GM19351 (cell line): ENCODE measurements around the gene CPNE8.
A peak's percentile ranks its signal among the peaks of the same experiment; 100 is the strongest.

Experiments used
- ATAC-seq: cut with Tn5 transposase; IDR thresholded peaks from one replicate; pipeline ENCODE4 v1.9.1; 2021; ENCODE audit warnings: mild to moderate bottlenecking, moderate library complexity; ENCODE audit not compliant: unreplicated experiment

The CPNE8 gene

DNA sequence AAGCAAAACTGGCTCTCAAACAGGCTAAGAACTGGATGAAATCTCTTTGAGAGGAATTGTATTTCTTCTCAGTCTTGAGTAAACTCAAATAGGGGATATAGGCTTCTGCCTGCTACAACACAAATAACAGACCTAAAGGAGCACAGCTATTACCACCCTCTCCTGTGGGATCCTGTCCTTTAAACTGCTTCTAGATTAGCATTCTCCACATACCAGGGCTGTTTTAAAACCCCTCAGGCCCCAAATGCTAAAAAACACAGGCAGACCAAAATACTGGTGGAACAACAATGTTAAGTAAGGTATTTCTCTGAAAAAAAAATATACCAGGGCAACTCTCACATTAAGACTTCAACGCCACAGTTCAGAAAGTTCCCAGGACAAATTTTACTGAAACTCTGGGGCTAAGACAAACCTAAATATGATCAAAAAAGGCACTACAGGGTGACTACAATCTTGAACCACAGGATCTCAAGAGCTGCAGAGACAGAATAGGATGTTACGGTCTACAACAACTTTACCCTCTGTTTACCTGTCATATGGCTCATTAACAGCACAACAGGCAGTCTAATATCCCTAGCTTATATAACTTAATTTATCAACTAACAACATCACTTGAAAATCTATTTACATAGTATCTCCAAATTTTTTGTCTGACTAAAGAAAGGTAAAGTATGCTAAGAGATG is 7.2 kb downstream of the CPNE8 start:
- no peak for ATAC-seq

DNA sequence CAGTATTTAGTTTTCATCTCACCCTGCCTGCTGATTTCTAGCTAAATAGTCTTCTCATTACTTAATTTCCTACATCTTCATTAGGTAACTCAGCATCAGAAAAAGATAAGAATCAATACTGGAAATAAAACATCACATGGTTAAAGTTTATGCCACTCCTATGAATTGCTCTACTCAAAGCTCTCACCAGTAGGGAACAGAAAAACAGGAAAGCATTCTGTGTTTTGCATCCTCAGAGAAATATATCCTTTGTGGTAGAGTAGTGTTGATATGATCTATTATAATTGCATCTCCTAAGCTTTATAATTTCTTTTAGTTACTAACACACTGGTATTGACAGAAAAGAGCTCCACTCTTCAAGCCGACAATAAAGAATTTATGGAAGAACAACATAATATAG is 9.9 kb downstream of the CPNE8 start:
- no peak for ATAC-seq

GRCh38 chr12:38892976-38893375 is 12.4 kb downstream of the CPNE8 start:
- no peak for ATAC-seq

DNA sequence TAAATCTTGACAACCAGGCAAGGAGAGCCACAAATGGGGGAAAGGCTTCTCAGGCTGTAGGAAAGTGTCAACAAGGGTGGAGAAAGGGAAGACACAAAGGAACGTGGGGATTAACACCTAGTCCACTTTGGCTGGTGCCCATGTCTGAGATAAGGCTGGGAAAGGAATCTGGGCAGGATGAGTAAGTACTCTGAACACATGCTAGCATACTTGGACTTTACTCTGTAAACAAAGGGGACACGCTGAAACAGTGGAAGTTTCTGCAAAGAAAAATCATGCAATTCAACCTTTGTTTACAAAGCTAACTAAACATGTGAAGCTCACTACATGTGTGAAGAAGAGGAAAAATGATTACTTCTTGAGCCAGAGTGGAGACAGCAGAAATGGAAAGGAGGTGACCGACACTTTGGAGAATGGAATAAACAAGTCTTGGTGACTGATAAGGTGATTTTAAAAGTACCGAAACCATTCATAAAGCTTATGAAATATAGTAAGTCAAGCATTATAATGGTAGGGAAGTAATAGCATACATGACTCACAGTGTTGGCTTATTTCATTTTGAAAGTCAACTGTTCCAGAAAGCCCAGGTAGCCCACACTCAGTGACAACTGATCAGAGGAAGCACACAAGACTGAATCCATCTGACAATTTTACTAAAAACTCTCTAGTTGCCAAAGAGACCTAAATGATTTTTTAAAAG is 13.2 kb downstream of the CPNE8 start:
- ATAC-seq: peak; percentile 70

- no peak for ATAC-seq
Observed at GRCh38 chr12:38890102-38890855, 15.1 kb downstream of the CPNE8 start.

GRCh38 chr12:38889297-38889815 is 16.0 kb downstream of the CPNE8 start:
- no peak for ATAC-seq

- ATAC-seq: no peak
Observed at GRCh38 chr12:38887770-38888169, 17.6 kb downstream of the CPNE8 start.

GRCh38 chr12:38886931-38887330 is 18.5 kb downstream of the CPNE8 start:
- no peak for ATAC-seq

GRCh38 chr12:38886064-38886463 is 19.3 kb downstream of the CPNE8 start:
- ATAC-seq: no peak

- ATAC-seq: no peak
Observed at GRCh38 chr12:38884666-38885065, 20.7 kb downstream of the CPNE8 start.

- ATAC-seq: no peak
Observed at GRCh38 chr12:38883629-38884134, 21.7 kb downstream of the CPNE8 start.

- no peak for ATAC-seq
Observed at GRCh38 chr12:38880288-38880687, 25.1 kb downstream of the CPNE8 start.

DNA sequence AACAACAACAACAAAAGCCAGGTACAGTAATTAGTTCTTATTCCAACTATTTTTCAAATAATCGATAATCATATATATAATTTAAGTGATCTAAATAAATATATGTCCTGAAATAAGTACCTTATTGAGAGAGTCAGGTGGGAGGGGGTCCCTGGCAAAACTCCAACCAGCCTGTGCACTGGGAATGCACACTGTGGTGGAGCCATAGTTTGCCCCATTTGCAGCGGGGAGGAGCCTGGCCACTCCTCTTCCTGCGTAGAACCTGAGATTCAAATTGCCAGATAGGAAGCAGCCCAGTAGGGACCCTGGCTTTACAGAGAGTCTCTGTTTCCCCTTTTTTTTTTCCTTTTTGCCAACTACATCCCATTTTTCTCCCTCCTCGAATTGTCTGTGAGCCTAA is 26.4 kb downstream of the CPNE8 start:
- no peak for ATAC-seq

DNA sequence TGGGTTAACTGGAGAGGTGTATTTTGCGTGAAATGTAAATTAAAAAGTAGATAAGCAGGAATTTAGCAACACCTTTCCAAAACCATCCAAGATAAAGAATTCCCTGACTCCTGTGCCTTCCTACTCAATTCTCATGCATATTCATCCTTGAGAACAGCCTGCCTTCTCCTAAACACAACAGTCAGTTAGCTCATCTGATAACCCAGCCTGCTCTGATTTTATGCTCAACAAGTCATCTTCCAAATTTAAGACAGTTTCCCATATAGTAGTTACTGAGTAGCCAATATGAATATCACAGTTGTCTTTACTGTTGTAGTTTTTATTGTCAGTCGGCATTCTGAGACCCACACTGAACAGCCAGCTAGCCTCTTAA is 27.1 kb downstream of the CPNE8 start:
- ATAC-seq: no peak

- ATAC-seq: no peak
Observed at GRCh38 chr12:38875586-38876228, 29.7 kb downstream of the CPNE8 start.

DNA sequence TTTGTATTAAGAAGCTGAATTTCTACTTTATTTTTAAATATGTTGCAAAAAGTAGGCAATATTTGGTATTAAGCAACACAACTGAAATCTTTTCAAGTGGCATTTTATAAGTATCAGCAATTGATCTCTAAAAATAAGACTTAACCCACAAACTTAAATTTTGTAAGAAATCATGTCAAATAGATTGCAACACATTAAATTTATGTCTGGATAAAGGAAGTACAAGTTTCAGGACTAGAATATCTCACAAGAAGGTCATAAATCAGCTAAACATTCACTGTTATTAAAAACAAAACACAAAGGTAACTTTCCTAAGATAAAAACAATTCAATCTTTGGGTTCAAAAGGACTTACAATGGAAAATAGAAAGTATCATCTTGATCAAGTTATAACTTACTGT is 32.8 kb downstream of the CPNE8 start:
- no peak for ATAC-seq

DNA sequence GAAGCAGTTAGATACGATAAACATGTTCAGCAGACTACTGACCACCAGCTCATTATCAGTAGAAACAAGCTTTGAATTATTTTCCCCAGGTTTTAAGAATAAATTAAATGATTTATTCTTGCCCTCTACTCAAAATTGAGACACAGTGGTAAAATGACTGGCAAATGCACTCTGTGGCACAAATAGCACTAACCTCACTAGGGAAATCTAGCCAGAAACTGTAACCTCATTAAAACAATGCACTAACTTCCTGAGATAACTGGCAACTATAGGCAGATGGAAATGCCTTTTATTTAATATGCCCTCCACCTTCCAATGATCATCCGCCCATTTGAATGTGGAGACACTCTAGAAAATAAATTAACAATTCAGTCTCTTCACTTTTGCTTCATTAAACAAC is 33.2 kb downstream of the CPNE8 start:
- no peak for ATAC-seq

GRCh38 chr12:38869036-38869435 is 36.4 kb downstream of the CPNE8 start:
- no peak for ATAC-seq

- no peak for ATAC-seq
Observed at GRCh38 chr12:38850461-38850860, 54.9 kb downstream of the CPNE8 start.

DNA sequence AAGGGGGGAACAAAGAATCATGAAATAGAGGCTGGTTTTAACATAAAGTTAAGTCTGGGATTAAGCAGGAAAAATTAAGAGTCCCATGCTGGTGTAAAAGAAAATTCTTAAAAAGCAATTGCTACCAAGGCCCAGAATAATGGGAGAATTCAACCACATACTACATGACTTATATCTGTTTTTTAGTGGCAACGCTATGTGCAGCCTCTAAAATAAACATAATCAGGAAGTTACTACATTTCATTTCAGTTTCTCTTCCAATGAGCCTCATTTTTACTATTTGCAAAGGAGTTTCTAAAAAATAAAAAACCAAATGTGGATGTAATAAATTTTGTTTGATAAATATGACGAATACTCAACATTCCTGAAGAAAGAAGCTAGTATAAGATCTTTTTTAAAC is 58.1 kb downstream of the CPNE8 start:
- no peak for ATAC-seq

DNA sequence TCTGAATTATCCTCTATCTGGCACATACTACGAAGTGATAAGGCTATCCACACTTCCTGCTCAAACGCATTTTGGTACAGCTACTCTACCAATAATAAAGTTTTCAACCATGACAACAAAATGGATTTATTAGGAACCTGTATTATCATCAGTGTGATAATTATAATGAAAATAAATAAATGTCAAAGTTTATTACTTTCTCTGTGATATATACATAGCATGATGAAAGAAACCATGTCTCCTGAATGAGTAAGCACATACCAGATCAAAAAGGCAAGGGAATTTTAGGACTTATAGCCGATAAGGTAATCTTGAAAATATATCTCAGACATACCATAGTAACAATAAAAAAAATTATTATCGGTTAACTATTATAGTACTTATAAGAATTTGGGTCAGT is 61.1 kb downstream of the CPNE8 start:
- no peak for ATAC-seq
